ENCODE data around the gene CYP27B1.

- TF ChIP-seq EZH2phosphoT487 (IDR thresholded peaks at IDR 0.05; ENCODE audit: low read length) (no peak), CTCF (IDR thresholded peaks at IDR 0.05; ENCODE audit: low read length) (no peak), EZH2 (optimal IDR thresholded peaks at IDR 0.05; ENCODE audit: low read depth, low read length) (no peak)
These were observed 2.7 kb upstream of the CYP27B1 start for GRCh38 chr12:57769594-57769993.
